Testis (tissue), 2 donors: ENCODE measurements around the gene PTPRC.

Source experiments
- POLR2A ChIP-seq: fragments of 450-650 bp; IDR thresholded peaks from one replicate; pipeline ENCODE4 v1.6.1; 2017; ENCODE audit warnings: antibody characterized with exemption, mild to moderate bottlenecking, moderate library complexity
- TF ChIP-seq, protein P1 (sequence below), 3 experiments: fragments of 450-650 bp in 2 of 3; fragments of 200-600 bp in 1 of 3; sonication (generic) in 1 of 3; IDR thresholded peaks; one replicate each; pipeline ENCODE4 v1.5.1; 2016 to 2019; ENCODE audit warnings: antibody characterized with exemption in 3 of 3, mild to moderate bottlenecking in 2 of 3, moderate library complexity in 1 of 3

GRCh38 chr1:198590454-198590853 is 48.4 kb upstream of the PTPRC start:
- TF ChIP-seq, protein P1, sequence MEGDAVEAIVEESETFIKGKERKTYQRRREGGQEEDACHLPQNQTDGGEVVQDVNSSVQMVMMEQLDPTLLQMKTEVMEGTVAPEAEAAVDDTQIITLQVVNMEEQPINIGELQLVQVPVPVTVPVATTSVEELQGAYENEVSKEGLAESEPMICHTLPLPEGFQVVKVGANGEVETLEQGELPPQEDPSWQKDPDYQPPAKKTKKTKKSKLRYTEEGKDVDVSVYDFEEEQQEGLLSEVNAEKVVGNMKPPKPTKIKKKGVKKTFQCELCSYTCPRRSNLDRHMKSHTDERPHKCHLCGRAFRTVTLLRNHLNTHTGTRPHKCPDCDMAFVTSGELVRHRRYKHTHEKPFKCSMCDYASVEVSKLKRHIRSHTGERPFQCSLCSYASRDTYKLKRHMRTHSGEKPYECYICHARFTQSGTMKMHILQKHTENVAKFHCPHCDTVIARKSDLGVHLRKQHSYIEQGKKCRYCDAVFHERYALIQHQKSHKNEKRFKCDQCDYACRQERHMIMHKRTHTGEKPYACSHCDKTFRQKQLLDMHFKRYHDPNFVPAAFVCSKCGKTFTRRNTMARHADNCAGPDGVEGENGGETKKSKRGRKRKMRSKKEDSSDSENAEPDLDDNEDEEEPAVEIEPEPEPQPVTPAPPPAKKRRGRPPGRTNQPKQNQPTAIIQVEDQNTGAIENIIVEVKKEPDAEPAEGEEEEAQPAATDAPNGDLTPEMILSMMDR (IDR thresholded peaks at IDR 0.05) = no peak
- no peak for TF ChIP-seq POLR2A
